ENCODE results near the gene ANKRD11.
"Not testable (repeated sequence)": the region's sequence is repeated elsewhere in the genome, so short reads cannot be mapped to it uniquely, and the experiment has no call there.

Gene ANKRD11

DNA sequence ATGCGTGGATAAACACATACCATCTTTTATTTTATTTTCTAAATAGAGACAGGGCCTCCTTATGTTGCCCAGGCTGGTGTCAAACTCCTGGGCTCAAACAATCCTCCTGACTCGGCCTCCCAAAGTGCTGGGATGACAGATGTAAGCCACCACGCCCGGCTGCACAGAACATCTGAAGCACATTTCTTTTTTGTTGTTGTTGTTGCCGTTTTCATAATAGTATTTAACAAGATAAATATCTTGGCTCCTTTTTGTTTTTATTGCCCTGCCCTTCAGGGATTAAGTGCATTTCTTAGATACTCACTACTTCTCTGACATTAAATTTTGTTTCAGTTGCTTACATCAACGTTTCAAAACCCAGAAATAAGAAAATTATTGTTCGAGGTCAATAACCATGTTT is 37.4 kb downstream of the ANKRD11 start:
- no peak for DNase-seq (ENCODE audit: low read depth, low spot score)

DNA sequence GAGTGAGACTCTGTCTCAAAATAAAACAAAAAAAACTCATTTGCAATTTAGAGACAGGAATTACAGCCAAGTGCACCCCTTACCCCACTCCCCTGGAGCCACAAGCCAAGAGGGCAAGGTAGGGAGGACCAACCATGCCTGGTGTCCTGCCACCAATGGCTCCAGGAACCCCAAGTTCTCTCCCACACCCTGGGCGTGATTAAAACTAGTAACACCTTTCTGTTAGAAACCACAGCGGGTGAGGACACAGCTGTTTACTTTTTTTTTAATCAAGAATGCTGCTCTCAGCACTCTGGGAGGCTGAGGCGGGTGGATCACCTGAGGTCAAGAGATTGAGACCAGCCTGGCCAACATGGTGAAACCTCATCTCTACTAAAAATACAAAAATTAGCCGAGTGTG is 38.1 kb downstream of the ANKRD11 start:
- no peak for DNase-seq (ENCODE audit: low read depth, low spot score)

DNA sequence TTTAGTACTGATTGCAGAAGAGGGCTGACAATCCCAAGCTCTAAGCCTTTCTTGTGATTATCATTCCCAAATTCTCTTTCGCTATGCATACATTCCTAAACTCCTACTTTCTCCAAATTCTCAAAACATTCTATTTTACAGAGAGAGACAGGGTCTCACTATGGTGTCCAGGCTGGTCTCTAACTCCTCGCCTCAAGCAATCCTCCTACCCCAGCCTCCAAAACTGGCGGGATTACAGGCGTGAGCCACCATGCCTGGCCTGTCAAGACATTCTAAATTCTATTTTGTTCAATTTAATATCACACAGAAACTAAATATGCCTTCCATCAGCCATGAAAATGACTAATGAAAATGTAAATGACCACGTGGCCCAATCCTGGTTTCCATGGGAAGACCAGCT is 39.8 kb downstream of the ANKRD11 start:
- DNase-seq (ENCODE audit: low read depth, low spot score): no peak

DNA sequence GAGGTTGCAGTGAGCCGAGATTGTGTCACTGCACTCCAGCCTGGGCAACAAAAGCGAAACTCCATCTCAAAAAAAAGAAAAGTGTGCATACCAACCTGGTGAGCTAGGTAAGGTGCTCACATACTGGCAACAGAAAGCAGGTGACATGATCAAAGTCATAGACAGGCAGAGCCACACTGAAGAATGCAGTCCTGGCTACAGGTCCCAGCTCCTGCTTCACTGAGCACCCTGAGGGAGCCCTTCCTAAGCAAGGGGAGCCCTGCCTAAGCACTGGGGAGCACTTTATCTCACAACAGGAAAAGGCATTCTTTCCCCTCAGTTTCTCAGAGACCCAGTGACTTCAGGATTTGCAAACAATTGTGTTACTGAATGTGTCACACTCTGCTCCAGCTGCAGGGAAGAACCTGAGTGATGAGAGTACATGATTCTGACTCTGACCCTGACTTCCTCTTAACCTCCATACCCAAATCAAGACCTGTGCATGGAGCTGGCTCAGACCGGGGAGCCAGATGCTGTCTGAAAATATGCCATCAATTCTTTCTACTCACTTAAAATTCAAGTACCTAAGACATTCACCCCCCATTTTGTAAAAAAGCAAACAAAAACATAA is 40.5 kb downstream of the ANKRD11 start:
- DNase-seq (ENCODE audit: low read depth, low spot score): no peak

DNA sequence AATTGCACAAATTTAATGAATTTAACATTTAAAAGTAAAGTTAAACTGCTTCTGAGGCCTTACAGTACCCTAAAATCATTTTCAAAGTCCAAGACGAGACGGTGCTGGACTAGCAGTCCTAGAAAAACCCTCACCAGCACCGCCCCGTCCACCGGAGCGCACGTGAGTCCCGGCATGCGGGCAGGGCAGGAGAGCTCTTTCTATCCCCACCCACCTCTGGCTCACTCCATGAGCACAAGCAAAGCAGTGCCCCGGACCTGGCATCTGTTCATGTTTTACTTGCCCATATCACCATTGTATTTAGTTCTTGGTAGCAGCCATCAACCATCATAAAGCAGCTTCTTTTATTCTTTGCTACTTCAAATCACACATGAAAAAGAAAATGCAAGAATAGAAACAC is 41.7 kb downstream of the ANKRD11 start:
- DNase-seq (ENCODE audit: low read depth, low spot score): no peak

DNA sequence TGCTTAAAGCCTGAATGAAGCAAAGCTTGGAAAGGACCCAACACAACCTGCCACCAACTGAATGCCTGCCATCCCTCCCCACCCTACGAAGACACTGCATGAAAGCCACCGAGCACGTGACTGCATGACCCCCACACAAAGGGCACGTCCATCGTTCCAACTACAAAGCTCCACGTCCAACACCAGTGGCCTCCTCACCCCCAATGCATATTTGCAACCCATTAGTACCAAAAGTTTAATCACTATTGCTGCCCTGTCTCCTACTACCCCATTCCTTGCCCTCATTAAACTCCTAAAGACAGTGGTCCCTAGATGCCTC is 43.4 kb downstream of the ANKRD11 start:
- DNase-seq (ENCODE audit: low read depth, low spot score): no peak

DNA sequence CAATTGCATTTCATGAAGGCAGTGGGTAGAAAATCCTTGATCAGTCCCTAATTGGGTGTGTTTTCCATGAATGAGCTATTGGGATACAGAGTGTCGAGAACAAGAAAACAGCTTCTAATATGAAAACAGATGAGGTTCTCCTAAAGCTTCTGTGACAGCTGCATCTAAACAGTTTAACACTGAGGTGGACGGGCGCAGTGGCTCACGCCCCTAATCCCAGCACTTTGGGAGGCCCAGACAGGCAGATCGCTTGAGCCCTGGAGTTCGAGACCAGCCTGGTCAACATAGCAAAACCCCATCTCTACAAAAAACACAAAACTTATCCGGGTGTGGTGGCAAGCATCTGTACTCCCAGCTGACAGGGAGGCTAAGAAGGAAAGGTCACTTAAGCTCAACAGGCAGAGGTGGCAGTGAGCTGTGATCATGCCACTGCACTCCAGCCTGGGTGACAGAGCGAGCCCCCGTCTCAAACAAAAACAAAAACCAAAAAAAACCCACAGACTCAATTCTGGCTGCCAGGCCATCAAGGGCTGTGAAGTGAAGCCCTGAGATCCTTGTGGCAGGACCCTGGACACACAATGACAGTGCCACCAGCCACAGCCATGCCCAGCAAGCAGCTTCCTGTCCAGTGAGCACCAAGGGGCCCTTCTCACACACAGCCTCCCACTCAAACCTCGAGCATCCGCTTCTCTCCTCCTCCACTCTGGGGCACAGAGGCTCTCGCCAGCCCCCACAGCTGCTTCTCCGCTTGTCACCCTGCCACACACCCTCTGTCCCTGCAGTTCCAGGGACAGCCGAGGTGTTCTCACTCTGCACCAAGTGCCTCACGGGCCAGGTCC is 44.0 kb downstream of the ANKRD11 start:
- DNase-seq (ENCODE audit: low read depth, low spot score): no peak

DNA sequence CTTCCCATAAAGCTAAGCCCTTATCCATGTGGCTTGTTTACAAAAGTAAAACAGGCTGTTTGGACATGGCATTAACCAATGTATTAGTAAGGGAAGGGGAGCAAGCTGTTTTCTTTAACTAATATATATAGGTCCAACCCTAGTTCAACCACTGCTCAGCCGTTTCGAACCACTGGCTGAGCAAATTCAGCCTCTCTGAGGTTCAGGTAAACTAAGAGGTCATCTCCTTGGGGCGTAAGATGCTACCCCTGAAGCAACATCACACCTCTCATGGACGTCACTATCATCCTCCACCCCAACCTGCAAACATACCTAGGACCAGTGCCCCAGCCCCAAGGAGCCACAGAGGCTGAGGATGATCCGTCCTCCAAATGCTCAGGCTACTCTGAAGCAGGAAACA is 45.2 kb downstream of the ANKRD11 start:
- DNase-seq (ENCODE audit: low read depth, low spot score): no peak

DNA sequence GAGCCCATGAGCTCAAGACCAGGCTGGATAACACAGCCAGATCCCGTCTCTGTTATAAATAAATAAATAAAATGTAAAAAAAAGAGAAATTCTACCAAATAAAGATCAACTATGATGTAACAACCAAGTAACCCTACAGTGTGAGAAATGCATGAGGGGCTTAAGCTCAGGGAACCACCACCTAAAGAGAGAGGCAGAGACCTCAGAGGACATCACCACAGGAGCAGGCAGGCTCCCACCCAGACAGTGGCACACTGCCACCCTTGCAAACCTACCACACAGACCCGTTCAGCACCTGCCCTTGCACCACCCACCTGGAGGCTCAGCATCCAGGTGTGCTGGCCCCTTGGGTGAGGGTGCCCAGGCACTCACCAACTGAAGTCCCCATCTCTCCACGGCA is 45.6 kb downstream of the ANKRD11 start:
- DNase-seq (ENCODE audit: low read depth, low spot score): no peak

DNA sequence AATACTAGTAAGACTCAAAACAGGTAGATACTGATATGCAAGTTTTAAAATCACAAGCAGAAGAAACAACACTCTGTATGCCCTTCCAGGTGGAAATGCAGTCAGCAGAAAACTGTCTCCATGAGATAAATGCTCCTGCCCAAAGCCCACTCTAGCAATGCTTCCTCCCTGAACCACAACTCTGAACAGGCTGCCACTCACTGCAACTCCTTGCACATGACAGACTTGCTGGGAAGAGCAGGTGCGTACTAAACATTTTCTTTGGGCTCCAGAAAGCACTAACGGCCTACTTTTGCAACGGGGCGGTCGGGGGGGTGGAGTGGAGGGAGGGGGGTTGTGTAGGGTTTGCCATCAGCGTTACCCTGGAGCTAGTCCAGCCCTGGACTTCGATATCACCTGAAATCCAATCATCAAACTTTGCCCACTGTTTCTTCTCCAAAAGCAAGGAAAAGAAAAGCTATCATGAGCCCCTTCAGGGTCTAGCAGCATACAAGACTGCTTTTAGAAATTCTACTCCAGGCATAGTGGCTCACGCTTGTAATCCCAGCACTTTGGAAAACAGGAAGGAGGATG is 46.1 kb downstream of the ANKRD11 start:
- no peak for DNase-seq (ENCODE audit: low read depth, low spot score)

DNA sequence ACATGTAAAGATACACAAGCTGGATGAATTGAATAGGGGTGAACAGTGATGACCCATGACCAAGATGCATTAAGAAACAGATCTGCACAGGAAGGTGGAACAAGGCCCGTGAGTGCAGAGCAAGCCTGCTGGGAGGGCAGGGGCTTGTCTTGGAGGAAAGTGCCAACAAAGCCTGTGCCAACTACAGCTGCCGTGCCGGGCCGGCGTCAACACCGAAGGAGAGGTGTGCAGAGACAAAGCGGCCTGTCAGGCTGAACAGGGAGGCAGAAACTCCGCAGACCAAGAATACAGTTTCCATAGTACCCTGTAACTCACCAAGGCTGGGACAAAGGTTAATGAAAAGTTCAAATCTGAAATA is 46.7 kb downstream of the ANKRD11 start:
- no peak for DNase-seq (ENCODE audit: low read depth, low spot score)

DNA sequence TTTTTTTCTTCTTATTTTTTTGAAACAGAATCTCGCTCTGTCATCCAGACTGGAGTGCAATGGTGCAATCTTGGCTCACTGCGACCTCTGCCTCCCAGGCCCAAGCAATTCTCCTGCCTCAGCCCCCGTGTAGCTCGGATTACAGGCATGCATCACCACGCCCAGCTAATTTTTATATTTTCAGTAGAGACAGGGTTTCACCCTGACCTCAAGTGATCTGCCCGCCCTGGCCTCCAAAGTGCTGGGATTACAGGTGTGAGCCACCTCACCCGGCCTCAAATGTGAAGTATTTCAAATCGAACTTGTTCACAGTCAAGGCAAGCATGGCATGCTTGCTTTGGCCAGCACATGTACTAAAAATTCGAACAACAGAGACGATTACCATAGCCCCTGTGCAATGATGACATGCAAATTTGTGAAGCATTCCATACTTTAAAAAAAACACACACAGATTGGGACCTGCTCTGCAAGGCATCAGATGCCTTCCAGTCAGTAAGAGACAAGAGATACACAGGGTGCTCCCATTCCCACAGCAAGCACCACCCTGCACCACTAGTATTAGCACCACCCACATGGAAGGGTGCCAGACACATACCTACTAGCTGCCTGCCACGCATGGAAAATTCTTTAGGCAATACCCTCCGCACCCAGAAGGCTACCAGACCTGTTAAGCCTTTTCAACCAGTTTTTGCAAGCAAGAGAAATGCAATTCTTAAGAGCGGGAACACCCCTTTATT is 47.2 kb downstream of the ANKRD11 start:
- no peak for DNase-seq (ENCODE audit: low read depth, low spot score)

DNA sequence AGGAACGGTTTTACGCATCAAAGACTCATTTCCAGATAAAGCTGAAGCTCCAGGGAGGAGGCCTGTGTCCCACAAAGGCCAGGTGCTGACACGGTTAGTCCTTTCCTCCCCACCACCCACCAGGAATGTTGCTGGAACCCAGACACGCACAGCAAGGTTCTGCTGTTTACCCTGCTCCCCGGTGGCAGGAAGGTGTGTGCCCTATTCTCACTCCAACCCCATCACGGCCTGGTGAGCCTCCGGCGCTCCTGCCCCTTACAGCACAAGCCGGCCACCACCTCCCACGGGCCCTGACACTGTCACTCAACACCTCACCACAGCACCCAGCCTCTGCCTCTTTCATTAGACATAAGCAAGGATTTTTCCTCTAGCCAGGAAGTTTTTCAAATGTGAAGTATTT is 47.8 kb downstream of the ANKRD11 start:
- DNase-seq (ENCODE audit: low read depth, low spot score): no peak

DNA sequence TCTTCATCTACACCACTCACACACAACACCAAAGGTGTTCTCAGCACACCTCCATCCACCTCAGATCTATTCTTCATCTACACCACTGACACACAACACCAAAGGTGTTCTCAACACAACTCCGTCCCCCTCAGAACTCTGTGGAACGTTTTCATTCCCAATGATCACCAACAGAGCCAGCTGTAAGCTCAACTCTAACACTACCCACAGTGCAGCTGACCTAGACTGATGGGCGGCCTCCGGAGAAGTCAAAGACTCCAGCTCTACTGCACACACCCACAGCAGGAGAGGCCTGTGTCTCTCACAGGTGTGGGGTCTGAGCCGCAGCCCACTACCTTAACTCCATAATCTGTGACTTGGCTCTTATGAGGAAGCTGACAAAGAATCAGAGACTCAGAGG is 50.7 kb downstream of the ANKRD11 start:
- DNase-seq (ENCODE audit: low read depth, low spot score): no peak

DNA sequence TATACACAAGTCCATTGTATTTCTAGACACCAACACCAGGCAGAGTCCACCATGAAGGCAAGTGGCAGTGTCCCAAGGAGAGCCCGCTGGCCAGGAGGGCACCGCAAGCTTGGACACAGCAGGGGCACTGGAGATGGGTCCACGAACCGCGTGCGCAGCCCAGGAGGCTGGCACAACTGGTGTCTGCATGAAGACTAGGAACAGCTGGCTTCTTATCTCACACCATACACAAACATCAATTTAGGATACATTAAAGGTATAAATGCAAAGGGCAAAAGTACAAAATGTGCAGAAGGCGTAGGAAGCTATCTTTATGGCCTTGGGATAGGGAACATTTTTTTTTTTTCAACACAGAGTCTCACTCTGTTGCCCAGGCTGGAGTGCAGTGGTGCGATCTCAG is 52.4 kb downstream of the ANKRD11 start:
- DNase-seq (ENCODE audit: low read depth, low spot score): no peak

DNA sequence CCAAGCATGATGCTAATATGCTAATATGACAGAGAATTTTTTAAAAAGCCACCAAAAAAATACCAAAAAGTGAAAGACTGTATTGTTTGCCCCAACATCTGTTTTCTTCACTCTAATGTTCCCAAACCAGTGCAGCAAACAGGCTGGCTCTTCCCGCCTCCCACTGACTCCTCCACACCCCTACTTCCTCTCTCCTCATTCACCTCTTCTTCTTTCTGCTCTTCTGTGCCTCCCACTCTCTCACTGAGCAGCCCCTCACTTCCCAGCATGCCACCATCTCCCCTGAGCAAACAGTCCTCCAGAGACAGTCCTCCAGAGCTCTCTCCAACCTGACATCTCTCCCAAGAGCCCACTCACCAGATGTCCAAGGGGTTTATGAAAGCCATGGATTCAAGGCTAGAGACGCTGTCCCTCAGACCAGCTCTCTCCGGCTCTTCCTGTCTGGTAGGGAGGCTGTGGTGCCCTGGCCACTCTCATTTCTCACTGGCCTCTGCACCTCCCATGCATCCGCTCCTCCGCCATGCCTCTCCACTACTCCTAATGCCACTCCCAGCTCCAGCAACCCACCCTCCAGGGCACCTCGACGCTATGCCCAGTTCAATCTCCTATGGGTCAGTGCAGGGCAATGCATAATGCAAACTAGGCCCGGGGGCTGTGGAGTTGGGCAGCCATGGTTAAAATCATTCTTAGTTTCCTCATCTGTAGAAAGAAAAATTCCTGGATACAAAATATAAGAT is 52.9 kb downstream of the ANKRD11 start:
- DNase-seq (ENCODE audit: low read depth, low spot score): no peak

DNA sequence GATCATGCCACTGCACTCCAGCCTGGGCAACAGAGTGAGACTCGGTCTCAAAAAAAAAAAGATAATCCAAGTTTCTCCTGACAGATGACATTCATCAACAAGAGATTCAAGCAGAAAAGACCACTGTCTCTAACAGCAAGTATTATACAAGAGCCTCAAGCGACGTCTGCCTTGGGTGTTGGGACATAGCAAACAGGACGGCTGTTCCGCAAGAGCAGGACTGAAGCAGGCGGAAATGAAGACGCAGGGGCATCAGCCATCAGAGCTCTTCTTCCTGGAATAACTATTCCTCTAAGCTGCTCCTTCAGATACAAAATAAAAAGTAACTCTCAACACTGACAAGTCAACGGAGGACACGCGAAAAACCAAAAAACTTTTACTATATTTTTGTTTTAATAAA is 54.0 kb downstream of the ANKRD11 start:
- DNase-seq (ENCODE audit: low read depth, low spot score): no peak

DNA sequence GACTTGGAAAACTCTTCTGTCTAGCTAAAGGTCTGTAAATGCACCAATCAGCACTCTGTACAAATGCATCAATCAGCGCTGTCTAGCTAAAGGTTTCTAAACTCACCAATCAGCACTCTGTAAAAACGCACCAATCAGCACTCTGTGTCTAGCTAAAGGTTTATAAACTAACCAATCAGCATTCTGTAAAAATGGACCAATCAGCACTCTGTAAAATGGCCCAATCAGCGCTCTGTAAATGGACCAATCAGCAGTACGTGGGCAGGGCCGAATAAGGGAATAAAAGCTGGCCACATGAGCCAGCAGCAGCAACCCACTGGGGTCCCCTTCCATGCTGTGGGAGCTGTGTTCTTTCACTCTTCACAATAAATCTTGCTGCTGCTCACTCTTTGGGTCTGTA is 55.3 kb downstream of the ANKRD11 start:
- DNase-seq (ENCODE audit: low read depth, low spot score): not testable (repeated sequence)

DNA sequence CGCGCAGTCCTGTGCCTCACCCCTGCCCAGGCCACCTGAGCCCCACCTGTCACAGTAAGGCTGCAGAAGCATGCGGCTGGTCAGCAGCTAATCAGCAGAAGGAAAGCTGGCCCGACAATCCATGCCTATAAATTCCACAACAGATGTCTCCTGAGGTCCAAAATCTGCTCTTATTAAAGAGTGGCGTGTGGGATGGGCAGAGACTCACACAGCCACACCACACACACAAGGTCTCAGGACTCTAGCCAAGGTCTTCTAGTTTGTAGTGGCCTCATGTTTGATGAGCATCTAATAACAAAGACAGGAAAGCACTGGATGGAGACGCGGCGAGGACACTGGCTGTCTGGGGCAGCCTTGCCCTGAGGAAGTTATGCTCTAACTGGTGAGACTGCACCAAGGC is 55.9 kb downstream of the ANKRD11 start:
- DNase-seq (ENCODE audit: low read depth, low spot score): no peak

DNA sequence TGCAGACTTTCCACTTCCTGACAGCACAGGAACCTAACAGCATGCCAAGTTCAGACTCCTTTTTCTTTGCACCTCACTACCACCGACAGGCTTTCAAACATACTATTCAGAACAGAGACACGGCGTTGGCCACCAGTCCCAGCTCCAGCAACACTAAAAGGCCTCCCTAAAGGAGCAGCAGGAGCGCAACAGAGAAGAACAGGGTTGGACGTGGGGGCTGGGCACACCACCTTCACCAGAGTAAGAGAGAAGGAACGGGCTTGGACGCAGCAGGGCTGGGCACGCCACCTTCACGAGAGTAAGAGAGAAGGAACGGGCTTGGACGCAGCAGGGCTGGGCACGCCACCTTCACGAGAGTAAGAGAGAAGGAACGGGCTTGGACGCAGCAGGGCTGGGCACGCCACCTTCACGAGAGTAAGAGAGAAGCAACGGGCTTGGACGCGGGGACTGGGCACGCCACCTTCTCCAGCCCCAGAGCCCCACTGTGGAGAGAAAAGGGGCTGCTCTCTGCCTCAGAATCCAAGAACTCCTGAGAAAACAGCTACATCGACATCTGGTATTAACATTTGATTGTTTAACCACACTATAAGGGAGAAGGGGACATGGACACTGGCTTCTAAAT is 56.9 kb downstream of the ANKRD11 start:
- DNase-seq (ENCODE audit: low read depth, low spot score): not testable (repeated sequence)

DNA sequence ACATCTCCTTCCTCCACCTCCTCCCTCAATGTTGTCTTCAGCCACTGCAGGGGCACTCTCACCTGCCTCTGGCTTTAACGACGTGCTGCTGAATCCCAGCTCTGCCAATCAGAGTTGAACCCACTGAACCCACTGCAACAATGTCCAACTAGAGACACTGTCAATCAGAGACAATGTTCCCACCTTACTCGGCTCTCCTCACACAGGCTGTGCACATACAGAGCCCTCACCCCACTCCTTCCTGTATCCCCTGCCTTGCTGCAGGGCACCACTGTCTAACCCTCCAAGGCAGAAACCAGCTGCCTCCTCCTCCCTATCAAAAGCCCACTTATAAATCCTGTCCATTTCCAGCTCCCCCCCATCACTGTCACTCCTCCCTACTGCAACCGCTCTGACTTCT is 58.7 kb downstream of the ANKRD11 start:
- DNase-seq (ENCODE audit: low read depth, low spot score): no peak

DNA sequence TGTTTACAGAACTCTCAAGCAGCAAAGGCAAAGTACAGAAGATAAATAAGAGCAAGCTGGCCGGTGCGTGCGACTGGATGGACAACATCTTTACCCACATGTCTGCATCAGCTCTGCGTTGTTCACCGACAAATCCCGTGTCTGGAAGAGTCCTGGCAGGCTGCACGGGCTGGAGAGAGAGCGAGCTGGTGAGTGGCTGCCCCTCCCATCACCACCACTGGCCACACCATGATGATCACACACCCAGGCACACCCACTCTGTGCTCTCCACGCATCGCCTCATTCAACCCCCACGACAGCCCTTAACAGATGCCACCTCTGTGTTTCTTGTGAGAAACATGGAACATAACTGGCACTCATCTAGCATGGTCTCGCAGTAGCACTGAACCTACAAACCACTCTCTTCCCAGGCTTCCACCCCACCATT is 59.2 kb downstream of the ANKRD11 start:
- no peak for DNase-seq (ENCODE audit: low read depth, low spot score)

Measured in iPS DF 19.7 (cell line).